ENCODE measurements around the gene RIC1. TPM values are rescaled to one million over a fixed set of nuclear protein-coding genes. Genes with fewer than 3 reads are reported as not detected.
A peak's percentile ranks its signal among the peaks of the same experiment; 100 is the strongest.

The RIC1 gene
- total and polyA plus RNA-seq, 9 of the 15 experiments (the other 6 are each of a cell fraction or from before 2014, with no cell fraction given), result 3.2 to 25.8 (median 15.0) TPM

DNA sequence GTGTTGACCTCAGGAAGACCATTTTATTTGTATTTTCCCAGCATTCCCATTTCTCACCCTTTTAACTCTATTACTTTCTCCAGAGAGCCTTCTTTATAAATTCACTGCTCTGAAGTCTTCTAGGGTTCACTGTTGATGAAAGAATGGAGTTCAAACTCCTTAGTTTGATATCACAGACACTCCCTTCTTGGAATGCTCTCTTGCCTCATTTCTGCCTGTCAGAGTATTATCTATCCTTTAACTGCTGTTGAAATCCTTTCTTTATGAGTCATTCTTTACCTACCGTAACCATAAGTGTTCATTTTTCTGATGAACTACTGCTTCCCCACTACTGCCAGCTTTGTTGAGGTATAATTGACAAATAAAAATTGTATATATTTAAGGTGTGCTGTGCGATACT, 4.3 kb downstream of the RIC1 start (continued):
- TF ChIP-seq, protein P1, sequence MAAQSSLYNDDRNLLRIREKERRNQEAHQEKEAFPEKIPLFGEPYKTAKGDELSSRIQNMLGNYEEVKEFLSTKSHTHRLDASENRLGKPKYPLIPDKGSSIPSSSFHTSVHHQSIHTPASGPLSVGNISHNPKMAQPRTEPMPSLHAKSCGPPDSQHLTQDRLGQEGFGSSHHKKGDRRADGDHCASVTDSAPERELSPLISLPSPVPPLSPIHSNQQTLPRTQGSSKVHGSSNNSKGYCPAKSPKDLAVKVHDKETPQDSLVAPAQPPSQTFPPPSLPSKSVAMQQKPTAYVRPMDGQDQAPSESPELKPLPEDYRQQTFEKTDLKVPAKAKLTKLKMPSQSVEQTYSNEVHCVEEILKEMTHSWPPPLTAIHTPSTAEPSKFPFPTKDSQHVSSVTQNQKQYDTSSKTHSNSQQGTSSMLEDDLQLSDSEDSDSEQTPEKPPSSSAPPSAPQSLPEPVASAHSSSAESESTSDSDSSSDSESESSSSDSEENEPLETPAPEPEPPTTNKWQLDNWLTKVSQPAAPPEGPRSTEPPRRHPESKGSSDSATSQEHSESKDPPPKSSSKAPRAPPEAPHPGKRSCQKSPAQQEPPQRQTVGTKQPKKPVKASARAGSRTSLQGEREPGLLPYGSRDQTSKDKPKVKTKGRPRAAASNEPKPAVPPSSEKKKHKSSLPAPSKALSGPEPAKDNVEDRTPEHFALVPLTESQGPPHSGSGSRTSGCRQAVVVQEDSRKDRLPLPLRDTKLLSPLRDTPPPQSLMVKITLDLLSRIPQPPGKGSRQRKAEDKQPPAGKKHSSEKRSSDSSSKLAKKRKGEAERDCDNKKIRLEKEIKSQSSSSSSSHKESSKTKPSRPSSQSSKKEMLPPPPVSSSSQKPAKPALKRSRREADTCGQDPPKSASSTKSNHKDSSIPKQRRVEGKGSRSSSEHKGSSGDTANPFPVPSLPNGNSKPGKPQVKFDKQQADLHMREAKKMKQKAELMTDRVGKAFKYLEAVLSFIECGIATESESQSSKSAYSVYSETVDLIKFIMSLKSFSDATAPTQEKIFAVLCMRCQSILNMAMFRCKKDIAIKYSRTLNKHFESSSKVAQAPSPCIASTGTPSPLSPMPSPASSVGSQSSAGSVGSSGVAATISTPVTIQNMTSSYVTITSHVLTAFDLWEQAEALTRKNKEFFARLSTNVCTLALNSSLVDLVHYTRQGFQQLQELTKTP (IDR thresholded peaks at IDR 0.05; ENCODE audit: low read depth in 1 of 2, partially characterized antibody in 2 of 2), result no peak
- TF ChIP-seq, protein P2, sequence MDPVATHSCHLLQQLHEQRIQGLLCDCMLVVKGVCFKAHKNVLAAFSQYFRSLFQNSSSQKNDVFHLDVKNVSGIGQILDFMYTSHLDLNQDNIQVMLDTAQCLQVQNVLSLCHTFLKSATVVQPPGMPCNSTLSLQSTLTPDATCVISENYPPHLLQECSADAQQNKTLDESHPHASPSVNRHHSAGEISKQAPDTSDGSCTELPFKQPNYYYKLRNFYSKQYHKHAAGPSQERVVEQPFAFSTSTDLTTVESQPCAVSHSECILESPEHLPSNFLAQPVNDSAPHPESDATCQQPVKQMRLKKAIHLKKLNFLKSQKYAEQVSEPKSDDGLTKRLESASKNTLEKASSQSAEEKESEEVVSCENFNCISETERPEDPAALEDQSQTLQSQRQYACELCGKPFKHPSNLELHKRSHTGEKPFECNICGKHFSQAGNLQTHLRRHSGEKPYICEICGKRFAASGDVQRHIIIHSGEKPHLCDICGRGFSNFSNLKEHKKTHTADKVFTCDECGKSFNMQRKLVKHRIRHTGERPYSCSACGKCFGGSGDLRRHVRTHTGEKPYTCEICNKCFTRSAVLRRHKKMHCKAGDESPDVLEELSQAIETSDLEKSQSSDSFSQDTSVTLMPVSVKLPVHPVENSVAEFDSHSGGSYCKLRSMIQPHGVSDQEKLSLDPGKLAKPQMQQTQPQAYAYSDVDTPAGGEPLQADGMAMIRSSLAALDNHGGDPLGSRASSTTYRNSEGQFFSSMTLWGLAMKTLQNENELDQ (CRISPR knock-in tag; IDR thresholded peaks at IDR 0.05; ENCODE audit: borderline replicate concordance), result no peak
- TF ChIP-seq RBM22 (IDR thresholded peaks at IDR 0.05; ENCODE audit: low read depth, low read length, poor library complexity, severe bottlenecking) (no peak), JUND (IDR thresholded peaks at IDR 0.05; ENCODE audit: borderline replicate concordance, low read depth, low read length) (peak; percentile 94), JUND (tag; IDR thresholded peaks at IDR 0.05; ENCODE audit: borderline replicate concordance, low read depth, low read length) (peak; percentile 94; the same call in 2 of the 3 replicates), NCOA4 (IDR thresholded peaks at IDR 0.05; ENCODE audit: partially characterized antibody) (no peak), EWSR1 (IDR thresholded peaks at IDR 0.05; ENCODE audit: borderline replicate concordance, low read depth, partially characterized antibody) (no peak), TFE3 (CRISPR knock-in tag; IDR thresholded peaks at IDR 0.05) (no peak), ESRRA (IDR thresholded peaks at IDR 0.05; ENCODE audit: borderline replicate concordance, low read depth) (no peak), ATF7 (IDR thresholded peaks at IDR 0.05) (peak; percentile 30; the same call in 1 of the 2 replicates), NR0B1 (IDR thresholded peaks at IDR 0.05; ENCODE audit: partially characterized antibody) (no peak), EP400 (IDR thresholded peaks at IDR 0.05) (no peak)
- TF ChIP-seq, protein P3, sequence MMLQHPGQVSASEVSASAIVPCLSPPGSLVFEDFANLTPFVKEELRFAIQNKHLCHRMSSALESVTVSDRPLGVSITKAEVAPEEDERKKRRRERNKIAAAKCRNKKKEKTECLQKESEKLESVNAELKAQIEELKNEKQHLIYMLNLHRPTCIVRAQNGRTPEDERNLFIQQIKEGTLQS (IDR thresholded peaks at IDR 0.05), result peak; percentile 92
- TF ChIP-seq, protein P3 (CRISPR knock-in tag; conservative IDR thresholded peaks at IDR 0.05), result no peak
- TF ChIP-seq, protein P4, sequence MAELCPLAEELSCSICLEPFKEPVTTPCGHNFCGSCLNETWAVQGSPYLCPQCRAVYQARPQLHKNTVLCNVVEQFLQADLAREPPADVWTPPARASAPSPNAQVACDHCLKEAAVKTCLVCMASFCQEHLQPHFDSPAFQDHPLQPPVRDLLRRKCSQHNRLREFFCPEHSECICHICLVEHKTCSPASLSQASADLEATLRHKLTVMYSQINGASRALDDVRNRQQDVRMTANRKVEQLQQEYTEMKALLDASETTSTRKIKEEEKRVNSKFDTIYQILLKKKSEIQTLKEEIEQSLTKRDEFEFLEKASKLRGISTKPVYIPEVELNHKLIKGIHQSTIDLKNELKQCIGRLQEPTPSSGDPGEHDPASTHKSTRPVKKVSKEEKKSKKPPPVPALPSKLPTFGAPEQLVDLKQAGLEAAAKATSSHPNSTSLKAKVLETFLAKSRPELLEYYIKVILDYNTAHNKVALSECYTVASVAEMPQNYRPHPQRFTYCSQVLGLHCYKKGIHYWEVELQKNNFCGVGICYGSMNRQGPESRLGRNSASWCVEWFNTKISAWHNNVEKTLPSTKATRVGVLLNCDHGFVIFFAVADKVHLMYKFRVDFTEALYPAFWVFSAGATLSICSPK (IDR thresholded peaks at IDR 0.05; ENCODE audit: borderline replicate concordance), result no peak
